GM12878 (cell line): ENCODE measurements around the gene ETDB. TPM values are rescaled to one million over a fixed set of nuclear protein-coding genes. Genes with fewer than 3 reads are reported as not detected.

Experiments
- ATAC-seq: fragments of 200-7000 bp; cut with Tn5 transposase; 3 replicates; pipeline ENCODE4 v1.9.1; 2020; ENCODE audit warnings: mild to moderate bottlenecking, moderate library complexity
- BruUV-seq: library from RNA; stranded (reverse); fragments of 400-500 nt; replicated peaks from 2 replicates; lab custom pipeline; 2021; lab: Mats Ljungman, UMichigan
- CTCF ChIA-PET: fragments of 300-600 bp; sonication (Branson Sonifier 250); formaldehyde crosslinking; extraction: SDS; loops from one replicate; lab custom pipeline; 2021; ENCODE audit warnings: inconsistent platforms; lab: Yijun Ruan, JAX
- POLR2A ChIA-PET: fragments of 350-600 bp; formaldehyde crosslinking; extraction: SDS; loops from one replicate; lab custom pipeline; 2021; ENCODE audit warnings: inconsistent platforms; lab: Charles Lee
- RAD21 ChIA-PET: fragments of 300-600 bp; sonication (Branson Sonifier 250); formaldehyde crosslinking; loops from one replicate; lab custom pipeline; 2023; ENCODE audit warnings: antibody characterized with exemption; ENCODE audit not compliant: unreplicated experiment; lab: Charles Lee
- SMC1A ChIA-PET: fragments of 300-600 bp; sonication (Branson Sonifier 250); formaldehyde crosslinking; loops from one replicate; lab custom pipeline; 2023; ENCODE audit not compliant: unreplicated experiment, uncharacterized antibody; lab: Charles Lee
- DNase-seq: peaks from one replicate; pipeline ENCODE4 v3.0.0-alpha.2; 2011; ENCODE audit warnings: low read depth, low spot score
- FAIRE-seq: peaks from 3 replicates; lab custom pipeline; 2011; peaks lifted over from hg19 to GRCh38; lab: Jason Lieb, UNC
- H2AFZ ChIP-seq: 2 replicates; pipeline ENCODE4 v1.6.0; 2011; ENCODE audit warnings: low read depth, low read length, control low read depth; ENCODE audit not compliant: control insufficient read depth
- H3K27ac ChIP-seq: 2 replicates; pipeline ENCODE4 v1.5.1; 2011; ENCODE audit warnings: control low read depth; ENCODE audit not compliant: control insufficient read depth, insufficient read depth
- H3K27me3 ChIP-seq, 2 experiments: replicated peaks in 1 of 2; 2 replicates each; pipeline versions ENCODE4 v1.6.0 to v1.6.1; 2011; ENCODE audit warnings: low read length in 1 of 2; ENCODE audit not compliant: control insufficient read depth in 2 of 2, insufficient read depth in 2 of 2
- H3K36me3 ChIP-seq, 2 experiments: 2 replicates each; pipeline ENCODE4 v1.5.1; 2011; ENCODE audit warnings: low read length in 1 of 2; ENCODE audit not compliant: control insufficient read depth in 2 of 2, insufficient read depth in 2 of 2
- H3K4me1 ChIP-seq: 2 replicates; pipeline ENCODE4 v1.6.1; 2011; ENCODE audit warnings: mild to moderate bottlenecking, low read length, moderate library complexity, mixed read lengths; ENCODE audit not compliant: control insufficient read depth, insufficient read depth
- H3K4me2 ChIP-seq: 2 replicates; pipeline ENCODE4 v1.6.0; 2011; ENCODE audit warnings: control low read depth; ENCODE audit not compliant: control insufficient read depth, insufficient read depth
- H3K4me3 ChIP-seq: fragments of 200-600 bp; sonication (generic); 2 replicates; pipeline ENCODE4 v1.5.1; 2016
- H3K79me2 ChIP-seq: 2 replicates; pipeline ENCODE4 v1.6.0; 2011; ENCODE audit warnings: low read length; ENCODE audit not compliant: control insufficient read depth, insufficient read depth
- H3K9ac ChIP-seq: 2 replicates; pipeline ENCODE4 v1.8.0; 2011; ENCODE audit warnings: low read length, control low read depth, mixed read lengths; ENCODE audit not compliant: control insufficient read depth, insufficient read depth
- H3K9me3 ChIP-seq: replicated peaks from 3 replicates; pipeline ENCODE4 v1.5.1; 2011; ENCODE audit warnings: mild to moderate bottlenecking, low read length; ENCODE audit not compliant: control insufficient read depth, insufficient read depth
- H4K20me1 ChIP-seq: 2 replicates; pipeline ENCODE4 v1.6.0; 2011; ENCODE audit not compliant: control insufficient read depth, insufficient read depth
- BHLHE40 ChIP-seq, 2 experiments: fragments of 450-650 bp in 1 of 2; IDR thresholded peaks; 2 replicates each; pipeline ENCODE4 v1.6.1; 2011 to 2017; ENCODE audit warnings: low read depth in 2 of 2, borderline replicate concordance in 1 of 2, improper control_type of control experiment in 1 of 2, low read length in 1 of 2, mild to moderate bottlenecking in 1 of 2
- BRCA1 ChIP-seq: IDR thresholded peaks from 2 replicates; pipeline ENCODE4 v1.6.1; 2011; ENCODE audit warnings: low read depth, low read length, improper control_type of control experiment
- CBX3 ChIP-seq: fragments of 200-600 bp; sonication (generic); IDR thresholded peaks from 2 replicates; pipeline ENCODE4 v1.6.1; 2016; ENCODE audit warnings: low read depth, borderline replicate concordance
- EP300 ChIP-seq, 2 experiments: fragments of 150-350 bp in 1 of 2; IDR thresholded peaks; 2 replicates each; pipeline ENCODE4 v1.6.1; 2011 to 2012; ENCODE audit warnings: low read depth in 2 of 2, low read length in 2 of 2, borderline replicate concordance in 1 of 2, improper control_type of control experiment in 1 of 2, inconsistent platforms in 1 of 2; ENCODE audit not compliant: control insufficient read depth in 1 of 2
- HCFC1 ChIP-seq: fragments of 150-350 bp; IDR thresholded peaks from 2 replicates; pipeline ENCODE4 v1.6.1; 2014; ENCODE audit warnings: low read length
- HDGF ChIP-seq: fragments of 450-650 bp; IDR thresholded peaks from 2 replicates; pipeline ENCODE4 v1.6.1; 2016; ENCODE audit warnings: antibody characterized with exemption
- MYB ChIP-seq: fragments of 150-350 bp; IDR thresholded peaks from 2 replicates; pipeline ENCODE4 v1.6.1; 2014; ENCODE audit warnings: mild to moderate bottlenecking, low read depth, low read length, borderline replicate concordance
- NFXL1 ChIP-seq: fragments of 450-650 bp; IDR thresholded peaks from 2 replicates; pipeline ENCODE4 v1.6.1; 2017; ENCODE audit warnings: antibody characterized with exemption, mild to moderate bottlenecking, borderline replicate concordance
- RB1 ChIP-seq: fragments of 450-650 bp; formaldehyde crosslinking; IDR thresholded peaks from 2 replicates; pipeline ENCODE4 v1.6.1; 2017; ENCODE audit warnings: mild to moderate bottlenecking, borderline replicate concordance
- TAF1 ChIP-seq: IDR thresholded peaks from 2 replicates; pipeline ENCODE4 v1.6.1; 2011; ENCODE audit warnings: mild to moderate bottlenecking, low read depth, low read length, borderline replicate concordance
- ZZZ3 ChIP-seq: IDR thresholded peaks from 2 replicates; pipeline ENCODE4 v1.6.1; 2011; ENCODE audit warnings: low read depth; ENCODE audit not compliant: control insufficient read depth, insufficient read length
- WGBS: methylation state at CpG from one replicate; pipeline ENCODE4 v1.1.6; 2016; ENCODE audit warnings: low lambda C conversion rate; ENCODE audit not compliant: insufficient replicate concordance, insufficient coverage; ENCODE audit errors: missing lambda C conversion rate; 5-methylcytosine and 5-hydroxymethylcytosine counted together
- in situ Hi-C: fragments of 300-500 bp; cut with MboI; formaldehyde crosslinking; loops from 9 replicates; pipeline ENCODE4 v1.14.3; 2018; ENCODE audit warnings: mixed read lengths
- intact Hi-C: fragments of 100-400 bp; cut with micrococcal nuclease; formaldehyde crosslinking; loops from one replicate; pipeline ENCODE4 v1.14.2; 2022; ENCODE audit not compliant: unreplicated experiment
- polyA plus RNA-seq, 11 experiments: library from polyadenylated mRNA; depleted of rRNA in 4 of 11; unstranded in 6 of 11; stranded (reverse) in 5 of 11; fragments of >200 nt; fragmentation: Nextera tagmentation in 4 of 11; fragmentation: Illumina TruSeq in 1 of 11; extraction: Ambion mirVana in 4 of 11; extraction: Trizol in 1 of 11; gene quantifications; 1 replicate in 1 of 11; 2 replicates in 10 of 11; pipeline versions ENCODE4 v1.2.1 to v1.2.3, GENCODE V29; 2011 to 2016; ENCODE audit warnings: inconsistent platforms in 2 of 11, missing spikeins in 2 of 11, low read depth in 1 of 11
- total RNA-seq, 4 experiments: library from RNA; depleted of rRNA in 3 of 4; stranded (reverse); fragments of >200 nt in 3 of 4; fragmentation: Illumina TruSeq in 1 of 4; extraction: Trizol in 1 of 4; gene quantifications; 2 replicates each; pipeline versions ENCODE4 v1.2.1 to v1.2.3, GENCODE V29; 2013 to 2021
- TF ChIP-seq, protein P1 (sequence below): IDR thresholded peaks from 2 replicates; pipeline ENCODE4 v1.6.1; 2012; ENCODE audit warnings: low read length, inconsistent platforms
- TF ChIP-seq, protein P2 (sequence below): IDR thresholded peaks from 2 replicates; pipeline ENCODE4 v1.6.1; 2011; ENCODE audit warnings: low read depth, low read length, improper control_type of control experiment, borderline replicate concordance
- TF ChIP-seq, protein P3 (sequence below): fragments of 450-650 bp; IDR thresholded peaks from 2 replicates; pipeline ENCODE4 v1.6.1; 2016; ENCODE audit warnings: mild to moderate bottlenecking
- TF ChIP-seq, protein P4 (sequence below): IDR thresholded peaks from 2 replicates; pipeline ENCODE4 v1.6.1; 2012; ENCODE audit warnings: low read depth, low read length, improper control_type of control experiment
- TF ChIP-seq, protein P5 (sequence below): fragments of 450-650 bp; formaldehyde crosslinking; IDR thresholded peaks from 2 replicates; pipeline ENCODE4 v1.5.0; 2022; ENCODE audit warnings: mild to moderate bottlenecking, missing genetic modification characterization

The ETDB gene
- total and polyA plus RNA-seq, 10 of the 15 experiments (the other 5 are each of a cell fraction or from before 2014, with no cell fraction given): not detected

DNA sequence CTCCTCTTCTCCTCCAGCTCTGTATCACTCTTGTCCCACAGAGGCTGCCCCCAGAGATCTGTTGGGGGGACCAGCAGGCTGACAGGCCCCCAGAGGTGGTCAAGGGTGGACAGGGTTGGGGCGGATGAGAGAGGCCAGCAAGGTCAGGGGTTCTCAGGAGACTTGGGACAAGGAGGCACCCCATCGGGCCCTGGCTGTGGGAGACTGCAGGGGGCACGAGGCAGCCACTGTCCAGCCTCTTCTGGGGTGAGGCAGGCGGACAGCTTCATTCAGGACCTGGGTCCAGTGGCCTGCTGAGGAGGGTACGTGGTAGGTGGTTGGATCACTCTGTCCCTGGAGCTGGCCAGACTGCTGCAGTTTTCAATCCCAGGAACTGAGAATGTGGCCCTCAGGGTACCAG, 24.6 kb downstream of the ETDB start (continued):
- TF ChIP-seq CBX3 (no peak), EP300 (IDR thresholded peaks at IDR 0.05; ENCODE audit: borderline replicate concordance in 1 of 2, control insufficient read depth in 1 of 2, low read depth in 2 of 2, low read length in 2 of 2) (no peak), BRCA1 (no peak), HDGF (no peak), HCFC1 (no peak), ZZZ3 (no peak), TAF1 (no peak), RB1 (no peak), MYB (no peak), NFXL1 (no peak)
- TF ChIP-seq, protein P1, sequence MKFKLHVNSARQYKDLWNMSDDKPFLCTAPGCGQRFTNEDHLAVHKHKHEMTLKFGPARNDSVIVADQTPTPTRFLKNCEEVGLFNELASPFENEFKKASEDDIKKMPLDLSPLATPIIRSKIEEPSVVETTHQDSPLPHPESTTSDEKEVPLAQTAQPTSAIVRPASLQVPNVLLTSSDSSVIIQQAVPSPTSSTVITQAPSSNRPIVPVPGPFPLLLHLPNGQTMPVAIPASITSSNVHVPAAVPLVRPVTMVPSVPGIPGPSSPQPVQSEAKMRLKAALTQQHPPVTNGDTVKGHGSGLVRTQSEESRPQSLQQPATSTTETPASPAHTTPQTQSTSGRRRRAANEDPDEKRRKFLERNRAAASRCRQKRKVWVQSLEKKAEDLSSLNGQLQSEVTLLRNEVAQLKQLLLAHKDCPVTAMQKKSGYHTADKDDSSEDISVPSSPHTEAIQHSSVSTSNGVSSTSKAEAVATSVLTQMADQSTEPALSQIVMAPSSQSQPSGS: no peak
- TF ChIP-seq, protein P2, sequence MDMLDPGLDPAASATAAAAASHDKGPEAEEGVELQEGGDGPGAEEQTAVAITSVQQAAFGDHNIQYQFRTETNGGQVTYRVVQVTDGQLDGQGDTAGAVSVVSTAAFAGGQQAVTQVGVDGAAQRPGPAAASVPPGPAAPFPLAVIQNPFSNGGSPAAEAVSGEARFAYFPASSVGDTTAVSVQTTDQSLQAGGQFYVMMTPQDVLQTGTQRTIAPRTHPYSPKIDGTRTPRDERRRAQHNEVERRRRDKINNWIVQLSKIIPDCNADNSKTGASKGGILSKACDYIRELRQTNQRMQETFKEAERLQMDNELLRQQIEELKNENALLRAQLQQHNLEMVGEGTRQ: no peak

DNA sequence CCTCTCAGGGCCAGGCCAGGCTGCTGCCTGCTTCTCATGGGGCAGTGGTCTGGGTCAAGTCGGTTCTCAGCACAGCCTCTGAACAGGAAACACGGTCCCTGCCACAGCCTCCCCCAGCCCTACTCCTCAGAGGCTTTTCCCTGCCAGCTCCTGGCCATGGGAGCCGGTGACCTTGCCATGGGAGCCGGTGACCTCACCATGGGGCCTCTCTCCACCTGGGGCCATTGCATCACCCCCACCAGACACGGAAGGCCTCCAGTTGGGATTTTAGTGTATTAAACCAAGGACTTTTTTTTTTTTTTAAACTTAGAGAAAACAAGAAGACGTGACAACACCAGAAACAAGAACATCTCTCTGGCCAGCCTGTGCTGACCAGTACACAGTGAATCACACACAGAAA, 25.6 kb downstream of the ETDB start:
- Histone ChIP-seq H3K4me1 (no peaks in the 10 kb centered on the region), H2AFZ (no peak overlapping the region), H3K27me3 (no peaks in the 10 kb centered on the region), H4K20me1 (no peaks in the 10 kb centered on the region), H3K4me3 (no peak overlapping the region), H3K9me3 (no peaks in the 10 kb centered on the region; the same call in 2 of the 3 replicates), H3K9ac (no peak overlapping the region), H3K36me3 (no peaks in the 10 kb centered on the region), H3K79me2 (no peaks in the 10 kb centered on the region), H3K27ac (no peak overlapping the region), H3K4me2 (no peak overlapping the region)
- BruUV-seq: no TSS peak
- RAD21 ChIA-PET: no interaction called here
- POLR2A ChIA-PET: no interaction called here
- DNase-seq (no peak), ATAC-seq (no peak), FAIRE-seq (no peak)
- 15% methylated on average over 6 of the region's 6 CpGs for WGBS
- intact Hi-C loops (no loop called here), in situ Hi-C loops (no loop called here)
- CTCF ChIA-PET: no interaction called here
- SMC1A ChIA-PET: no interaction called here
- TF ChIP-seq BHLHE40 (IDR thresholded peaks at IDR 0.05; ENCODE audit: borderline replicate concordance in 1 of 2, low read depth in 2 of 2, low read length in 1 of 2): no peak
- TF ChIP-seq, protein P3, sequence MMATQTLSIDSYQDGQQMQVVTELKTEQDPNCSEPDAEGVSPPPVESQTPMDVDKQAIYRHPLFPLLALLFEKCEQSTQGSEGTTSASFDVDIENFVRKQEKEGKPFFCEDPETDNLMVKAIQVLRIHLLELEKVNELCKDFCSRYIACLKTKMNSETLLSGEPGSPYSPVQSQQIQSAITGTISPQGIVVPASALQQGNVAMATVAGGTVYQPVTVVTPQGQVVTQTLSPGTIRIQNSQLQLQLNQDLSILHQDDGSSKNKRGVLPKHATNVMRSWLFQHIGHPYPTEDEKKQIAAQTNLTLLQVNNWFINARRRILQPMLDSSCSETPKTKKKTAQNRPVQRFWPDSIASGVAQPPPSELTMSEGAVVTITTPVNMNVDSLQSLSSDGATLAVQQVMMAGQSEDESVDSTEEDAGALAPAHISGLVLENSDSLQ: no peak
- TF ChIP-seq, protein P4, sequence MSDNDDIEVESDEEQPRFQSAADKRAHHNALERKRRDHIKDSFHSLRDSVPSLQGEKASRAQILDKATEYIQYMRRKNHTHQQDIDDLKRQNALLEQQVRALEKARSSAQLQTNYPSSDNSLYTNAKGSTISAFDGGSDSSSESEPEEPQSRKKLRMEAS: no peak
- TF ChIP-seq, protein P5, sequence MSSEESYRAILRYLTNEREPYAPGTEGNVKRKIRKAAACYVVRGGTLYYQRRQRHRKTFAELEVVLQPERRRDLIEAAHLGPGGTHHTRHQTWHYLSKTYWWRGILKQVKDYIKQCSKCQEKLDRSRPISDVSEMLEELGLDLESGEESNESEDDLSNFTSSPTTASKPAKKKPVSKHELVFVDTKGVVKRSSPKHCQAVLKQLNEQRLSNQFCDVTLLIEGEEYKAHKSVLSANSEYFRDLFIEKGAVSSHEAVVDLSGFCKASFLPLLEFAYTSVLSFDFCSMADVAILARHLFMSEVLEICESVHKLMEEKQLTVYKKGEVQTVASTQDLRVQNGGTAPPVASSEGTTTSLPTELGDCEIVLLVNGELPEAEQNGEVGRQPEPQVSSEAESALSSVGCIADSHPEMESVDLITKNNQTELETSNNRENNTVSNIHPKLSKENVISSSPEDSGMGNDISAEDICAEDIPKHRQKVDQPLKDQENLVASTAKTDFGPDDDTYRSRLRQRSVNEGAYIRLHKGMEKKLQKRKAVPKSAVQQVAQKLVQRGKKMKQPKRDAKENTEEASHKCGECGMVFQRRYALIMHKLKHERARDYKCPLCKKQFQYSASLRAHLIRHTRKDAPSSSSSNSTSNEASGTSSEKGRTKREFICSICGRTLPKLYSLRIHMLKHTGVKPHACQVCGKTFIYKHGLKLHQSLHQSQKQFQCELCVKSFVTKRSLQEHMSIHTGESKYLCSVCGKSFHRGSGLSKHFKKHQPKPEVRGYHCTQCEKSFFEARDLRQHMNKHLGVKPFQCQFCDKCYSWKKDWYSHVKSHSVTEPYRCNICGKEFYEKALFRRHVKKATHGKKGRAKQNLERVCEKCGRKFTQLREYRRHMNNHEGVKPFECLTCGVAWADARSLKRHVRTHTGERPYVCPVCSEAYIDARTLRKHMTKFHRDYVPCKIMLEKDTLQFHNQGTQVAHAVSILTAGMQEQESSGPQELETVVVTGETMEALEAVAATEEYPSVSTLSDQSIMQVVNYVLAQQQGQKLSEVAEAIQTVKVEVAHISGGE: no peak
